ENCODE data around the gene MYOG.
A peak's percentile ranks its signal among the peaks of the same experiment; 100 is the strongest.

MYOG gene

DNA sequence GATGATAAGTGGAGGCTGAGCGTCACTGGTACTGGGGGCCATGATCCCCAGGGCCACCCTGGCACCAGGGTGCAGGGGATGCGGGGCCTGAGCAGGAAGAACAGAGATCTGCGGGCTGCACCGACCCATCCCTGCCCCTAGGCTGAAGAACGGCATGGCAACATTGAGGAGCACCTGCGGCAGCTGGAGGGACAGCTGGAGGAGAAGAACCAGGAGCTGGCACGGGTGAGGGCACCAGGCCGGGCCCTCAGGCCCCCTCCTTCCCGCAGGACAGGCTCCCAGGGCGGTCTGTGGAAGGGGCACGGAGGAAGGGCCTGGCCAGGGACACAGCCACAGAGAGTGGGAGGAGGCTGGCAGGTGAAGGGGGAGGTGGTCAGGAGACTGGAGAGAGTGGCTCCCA lies 37.7 kb downstream of the MYOG start:
- DNase-seq: no peak
- TF ChIP-seq POLR2A (IDR thresholded peaks at IDR 0.05; ENCODE audit: low read length) (no peak), GATA1 (IDR thresholded peaks at IDR 0.05; ENCODE audit: low read depth, low read length) (no peak)

GRCh38 chr1:203046984-203047630 lies 38.7 kb downstream of the MYOG start:
- DNase-seq: no peak
- TF ChIP-seq POLR2A (IDR thresholded peaks at IDR 0.05; ENCODE audit: low read length) (no peak), GATA1 (IDR thresholded peaks at IDR 0.05; ENCODE audit: low read depth, low read length) (no peak)

DNA sequence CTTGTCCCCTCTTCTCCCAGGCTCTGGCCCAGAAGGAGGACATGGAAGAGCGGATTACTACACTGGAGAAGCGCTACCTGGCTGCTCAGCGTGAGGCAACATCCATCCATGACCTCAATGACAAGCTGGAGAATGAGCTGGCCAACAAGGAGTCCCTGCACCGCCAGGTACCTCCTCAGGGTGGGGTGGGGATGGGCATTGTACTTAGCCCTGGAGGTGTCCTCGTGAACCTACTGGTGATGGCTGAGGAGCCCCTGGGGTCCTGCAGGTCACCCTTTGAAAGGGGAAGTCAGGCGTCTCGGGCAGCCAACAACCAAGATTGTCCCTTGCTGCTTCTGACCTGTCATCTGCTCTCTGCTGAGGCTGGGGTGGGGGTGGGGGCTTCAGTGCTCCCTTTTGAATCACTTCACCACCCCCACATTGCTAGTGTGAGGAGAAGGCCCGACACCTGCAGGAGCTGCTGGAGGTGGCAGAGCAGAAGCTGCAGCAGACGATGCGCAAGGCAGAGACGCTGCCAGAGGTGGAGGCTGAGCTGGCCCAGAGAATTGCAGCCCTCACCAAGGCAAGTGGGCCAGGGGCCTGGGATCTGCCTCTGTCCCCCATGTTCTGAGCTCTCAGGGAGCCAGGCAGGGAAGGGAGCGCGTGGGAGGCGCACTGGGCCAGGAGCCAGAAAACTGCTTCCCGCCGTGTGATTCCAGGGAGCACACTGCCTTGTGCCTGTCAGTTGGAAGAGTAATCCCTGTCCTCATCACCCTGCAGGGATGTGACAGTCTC lies 39.8 kb downstream of the MYOG start:
- TF ChIP-seq GATA1 (IDR thresholded peaks at IDR 0.05; ENCODE audit: low read depth, low read length) (no peak), POLR2A (IDR thresholded peaks at IDR 0.05; ENCODE audit: low read length) (no peak)
- no peak for DNase-seq

- TF ChIP-seq GATA1 (IDR thresholded peaks at IDR 0.05; ENCODE audit: low read depth, low read length): no peak
- TF ChIP-seq POLR2A (IDR thresholded peaks at IDR 0.05; ENCODE audit: low read length): no peak
- no peak for DNase-seq
These were observed 40.5 kb downstream of the MYOG start for GRCh38 chr1:203045336-203045735.

DNA sequence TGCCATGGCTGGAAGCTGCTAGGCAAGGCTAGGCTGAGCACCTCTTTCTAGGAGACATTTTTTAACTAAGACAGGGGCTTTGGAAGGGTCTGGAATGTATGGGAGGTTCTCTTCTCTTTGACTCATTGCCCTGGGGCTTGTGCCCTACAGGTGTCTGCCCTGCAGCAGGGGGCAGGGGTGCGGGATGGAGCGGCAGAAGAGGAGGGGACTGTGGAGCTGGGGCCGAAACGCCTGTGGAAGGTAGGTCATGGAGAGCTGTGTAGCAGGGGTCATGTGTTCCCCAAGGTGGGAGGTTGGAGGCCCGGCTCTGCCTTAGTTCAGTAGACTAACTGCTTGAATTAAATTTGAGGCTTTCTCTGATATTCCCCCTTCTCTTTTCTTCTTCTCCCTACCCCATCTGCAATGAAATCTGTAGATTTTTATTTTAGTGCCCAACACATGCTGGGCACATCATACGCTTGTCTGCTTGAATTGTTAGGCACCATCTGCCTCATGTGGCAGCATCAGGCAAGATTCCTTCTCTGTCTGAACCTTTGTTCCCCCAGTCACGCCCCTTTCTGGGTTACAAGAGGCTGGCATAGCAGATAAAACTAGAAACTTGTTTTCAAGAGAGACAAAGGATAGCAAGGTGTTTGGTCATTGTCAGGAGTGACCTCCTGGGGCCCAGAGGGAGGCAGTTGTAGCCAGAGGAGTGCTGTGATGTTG lies 41.1 kb downstream of the MYOG start:
- no peak for DNase-seq
- no peak for TF ChIP-seq POLR2A (IDR thresholded peaks at IDR 0.05; ENCODE audit: low read length)
- TF ChIP-seq GATA1 (IDR thresholded peaks at IDR 0.05; ENCODE audit: low read depth, low read length): no peak

GRCh38 chr1:203043830-203044545 lies 41.8 kb downstream of the MYOG start:
- no peak for DNase-seq
- TF ChIP-seq POLR2A (IDR thresholded peaks at IDR 0.05; ENCODE audit: low read length) (no peak), GATA1 (IDR thresholded peaks at IDR 0.05; ENCODE audit: low read depth, low read length) (no peak)

DNA sequence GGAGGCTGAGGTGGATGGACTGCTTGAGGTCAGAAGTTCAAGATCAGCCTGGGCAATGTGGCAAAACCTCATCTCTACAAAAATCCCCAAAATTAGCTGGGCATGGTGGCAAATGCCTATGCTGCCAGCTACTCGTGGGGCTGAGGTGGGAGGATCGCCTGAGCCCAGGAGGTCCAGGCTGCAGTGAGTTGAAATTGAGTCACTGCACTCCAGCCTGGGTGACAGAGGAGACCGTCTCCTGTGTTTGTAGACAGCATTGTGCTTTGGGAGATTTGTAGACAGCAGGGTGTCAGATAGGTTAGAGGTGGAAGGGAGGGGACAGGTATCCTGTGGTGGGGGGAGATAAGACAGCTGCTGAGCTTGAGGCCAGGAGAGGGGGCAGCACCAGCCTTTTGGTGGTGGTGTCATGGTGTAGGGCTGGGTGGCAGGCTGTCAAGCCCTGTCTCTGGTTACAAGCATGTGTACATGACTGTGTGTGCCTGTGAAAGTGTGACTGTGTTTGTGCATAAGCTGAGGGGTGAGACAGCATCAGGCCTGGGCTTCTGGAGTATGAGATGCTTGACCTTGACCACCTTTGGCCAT lies 44.4 kb downstream of the MYOG start:
- TF ChIP-seq GATA1 (IDR thresholded peaks at IDR 0.05; ENCODE audit: low read depth, low read length) (no peak), POLR2A (IDR thresholded peaks at IDR 0.05; ENCODE audit: low read length) (no peak)
- DNase-seq: no peak

DNA sequence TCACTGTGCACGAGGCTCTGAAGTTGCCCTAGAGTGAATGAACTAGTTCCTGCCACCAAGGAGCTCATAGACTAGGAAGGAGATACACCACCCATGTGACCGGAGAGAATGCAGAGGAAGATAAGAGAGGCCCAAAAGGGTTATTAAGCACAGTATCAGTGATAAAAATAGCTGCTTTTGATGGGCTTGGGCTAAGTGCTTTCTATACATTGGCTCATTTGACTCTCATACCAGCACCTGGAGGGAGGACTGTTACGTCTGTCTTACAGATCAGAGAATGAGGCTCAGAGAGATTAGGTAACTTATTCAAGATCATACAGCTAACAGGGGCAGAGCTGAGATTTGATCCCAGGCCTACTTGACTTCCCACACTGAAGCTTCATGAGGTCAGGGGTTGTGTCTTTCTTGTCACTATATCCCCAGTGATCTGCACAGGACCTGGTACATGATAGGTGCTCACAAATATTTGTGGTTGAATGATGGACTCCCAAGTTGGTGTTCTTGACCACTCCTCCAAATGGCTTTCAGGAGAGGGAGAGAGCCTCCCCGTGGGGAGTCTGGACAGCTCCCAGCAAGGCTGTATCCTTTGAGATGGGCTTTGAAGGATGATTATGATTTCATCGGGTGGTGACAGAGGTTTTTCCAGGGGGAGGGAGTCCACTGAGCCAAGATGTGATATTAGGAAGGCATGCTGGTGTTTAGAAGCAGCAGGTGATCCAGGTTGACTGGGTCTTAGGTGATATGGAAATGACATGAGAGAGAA lies 45.1 kb downstream of the MYOG start:
- no peak for TF ChIP-seq GATA1 (IDR thresholded peaks at IDR 0.05; ENCODE audit: low read depth, low read length)
- TF ChIP-seq POLR2A (IDR thresholded peaks at IDR 0.05; ENCODE audit: low read length): no peak
- DNase-seq: peak; percentile 73 to 86

DNA sequence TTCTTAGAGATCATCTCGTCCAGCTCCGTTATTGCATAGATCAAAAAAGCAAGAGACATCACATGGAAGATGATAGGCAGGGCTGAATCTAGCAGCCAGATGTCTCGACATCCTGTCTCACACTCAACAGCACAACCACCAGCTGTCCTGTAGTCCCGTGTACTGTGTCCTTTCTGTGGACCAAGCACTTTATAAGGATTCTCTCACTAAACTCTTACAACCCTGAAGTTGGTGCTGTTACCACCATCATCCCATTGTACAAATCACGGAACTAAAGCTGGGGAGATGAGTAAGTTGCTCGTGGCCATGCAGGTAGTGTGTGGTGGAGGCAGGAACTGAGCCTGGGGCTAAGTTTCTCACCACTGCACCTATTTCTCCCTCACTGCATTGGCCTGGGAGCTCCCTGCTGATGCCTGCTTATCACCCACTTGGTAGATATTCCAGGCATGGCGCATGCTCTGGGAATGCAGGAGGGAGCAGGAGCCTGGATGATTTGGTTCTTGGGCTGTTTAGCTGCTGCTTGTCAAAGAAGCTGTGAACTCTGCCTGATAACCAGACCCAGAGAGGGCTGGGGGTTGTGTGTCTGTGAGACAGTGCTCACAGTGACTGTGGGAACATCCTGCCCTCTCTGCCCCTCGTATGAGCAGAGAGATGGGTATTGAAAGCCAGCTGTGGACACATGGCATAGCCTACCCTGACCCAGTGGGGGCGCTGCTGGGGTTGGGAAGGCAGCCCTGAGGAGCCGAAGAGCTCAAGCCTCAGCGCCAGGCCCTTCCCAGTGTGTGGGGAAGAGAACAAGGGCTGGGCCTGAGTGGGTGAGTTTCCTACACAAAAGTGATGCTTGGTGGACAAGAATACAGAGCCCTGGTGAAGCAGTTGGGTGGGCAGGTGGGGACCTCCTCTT lies 46.0 kb downstream of the MYOG start:
- DNase-seq: peak; percentile 73 to 79
- TF ChIP-seq POLR2A (IDR thresholded peaks at IDR 0.05; ENCODE audit: low read length) (no peak), GATA1 (IDR thresholded peaks at IDR 0.05; ENCODE audit: low read depth, low read length) (no peak)

- TF ChIP-seq GATA1 (IDR thresholded peaks at IDR 0.05; ENCODE audit: low read depth, low read length): no peak
- no peak for TF ChIP-seq POLR2A (IDR thresholded peaks at IDR 0.05; ENCODE audit: low read length)
These were observed 46.8 kb downstream of the MYOG start for GRCh38 chr1:203038891-203039608.

GRCh38 chr1:203038217-203038741 lies 47.5 kb downstream of the MYOG start:
- TF ChIP-seq GATA1 (IDR thresholded peaks at IDR 0.05; ENCODE audit: low read depth, low read length) (no peak), POLR2A (IDR thresholded peaks at IDR 0.05; ENCODE audit: low read length) (no peak)
- peak in 1 of 2 experiments; percentile 42 for DNase-seq

More at GRCh38 chr1:203038891-203039608, 46.8 kb downstream of the MYOG start:
- DNase-seq: peak; percentile 74 to 87
